ENCODE data around the gene FAN1. TPM values are rescaled to one million over a fixed set of nuclear protein-coding genes. Genes with fewer than 3 reads are reported as not detected.

Gene FAN1
- total and polyA plus RNA-seq, 2 of the 4 experiments (the other 2 are of a cell fraction), result 7.6 to 12.4 TPM

- H2AK9ac ChIP-seq (replicated peaks; ENCODE audit: low read depth, low read length, poor library complexity), result no peak overlapping the region
- no peaks in the 10 kb centered on the region for H3K4me1 ChIP-seq (ENCODE audit: control insufficient read depth, insufficient read depth, low read length)
- intact Hi-C loops (cut with micrococcal nuclease), result no loop called here
- H3K36me3 ChIP-seq (ENCODE audit: control insufficient read depth, insufficient read depth, low read length), result peaks cover 22% of the 10 kb centered on the region
- CTCF ChIA-PET, result no interaction called here
- 67% methylated on average over 1 of the region's 9 CpGs; no CpG with 5 or more reads in 1 of the 2 experiments for WGBS, 2 experiments (ENCODE audit: extremely low coverage in 2 of 2, insufficient read length in 1 of 2)
- H3K9ac ChIP-seq (ENCODE audit: low read depth, low read length), result no peak overlapping the region
- peaks cover 5% of the 10 kb centered on the region; the same call in 1 of the 2 replicates for H3K9me1 ChIP-seq (ENCODE audit: insufficient read depth, low read length)
- H4K20me1 ChIP-seq (ENCODE audit: insufficient read depth, low read length), result no peaks in the 10 kb centered on the region
- H4K91ac ChIP-seq (ENCODE audit: insufficient read depth, low read depth, low read length), result no peak overlapping the region
- no peak overlapping the region for H2BK120ac ChIP-seq (ENCODE audit: low read depth, low read length)
- TF ChIP-seq CEBPB (IDR thresholded peaks at IDR 0.05; ENCODE audit: low read depth, low read length) (no peak), NFE2L2 (IDR thresholded peaks at IDR 0.05; ENCODE audit: low read depth, low read length) (no peak), RAD21 (IDR thresholded peaks at IDR 0.05; ENCODE audit: low read length) (no peak), SMC3 (IDR thresholded peaks at IDR 0.05; ENCODE audit: low read depth, low read length) (no peak), FOS (IDR thresholded peaks at IDR 0.05; ENCODE audit: low read depth, low read length) (no peak), MAFK (IDR thresholded peaks at IDR 0.05; ENCODE audit: low read depth, low read length) (no peak), BHLHE40 (IDR thresholded peaks at IDR 0.05; ENCODE audit: low read depth, low read length) (no peak), POLR2A (IDR thresholded peaks at IDR 0.05; ENCODE audit: low read depth, low read length) (no peak), CTCF (conservative IDR thresholded peaks at IDR 0.05; ENCODE audit: low read depth, low read length) (no peak), RFX5 (IDR thresholded peaks at IDR 0.05; ENCODE audit: low read depth, low read length) (no peak), MXI1 (IDR thresholded peaks at IDR 0.05; ENCODE audit: borderline replicate concordance, low read depth, low read length) (no peak)
- no peak overlapping the region for H3K4me3 ChIP-seq (ENCODE audit: insufficient read depth, low read depth, low read length)
- no peak overlapping the region for H4K5ac ChIP-seq (ENCODE audit: low read depth, low read length)
- ATAC-seq (ENCODE audit: low read depth) (no peak), DNase-seq (no peak)
- no peak overlapping the region for H2BK5ac ChIP-seq (ENCODE audit: low read depth, low read length, poor library complexity, severe bottlenecking)
- H3K79me1 ChIP-seq (ENCODE audit: low read depth in 1 of 2, low read length in 2 of 2), result no peaks in the 10 kb centered on the region; a peak in 1 of 4 replicates
- BruUV-seq (replicated peaks), result no TSS peak
- dilution Hi-C loops (cut with HindIII; ENCODE audit: low sequenced_read_pairs, unreplicated experiment), result no loop called here
- no peak overlapping the region for H2AK5ac ChIP-seq (ENCODE audit: low read depth, low read length)
- no peak overlapping the region for H3K27ac ChIP-seq (ENCODE audit: insufficient read depth, low read length)
- in situ Hi-C loops (cut with MboI; ENCODE audit: low sequenced_read_pairs), result no loop called here
- POLR2A ChIA-PET (ENCODE audit: unreplicated experiment), result no interaction called here
- no peak overlapping the region for H3K4me2 ChIP-seq (ENCODE audit: low read depth, low read length)
- no peaks in the 10 kb centered on the region for H3K9me3 ChIP-seq (ENCODE audit: control insufficient read depth, insufficient read depth, low read length)
- H3K27me3 ChIP-seq (ENCODE audit: control insufficient read depth, insufficient read depth, low read length), result no peaks in the 10 kb centered on the region
- no peak overlapping the region for H3K18ac ChIP-seq (ENCODE audit: low read depth, low read length)
- no peak overlapping the region for H2BK20ac ChIP-seq (ENCODE audit: low read depth, low read length)
- no peak overlapping the region for H3K23ac ChIP-seq (ENCODE audit: low read depth, low read length)
- no peak overlapping the region for H2BK15ac ChIP-seq (ENCODE audit: low read depth, low read length)
- no peak overlapping the region for H2AFZ ChIP-seq (replicated peaks; ENCODE audit: low read length, poor library complexity)
- H3K4ac ChIP-seq (ENCODE audit: low read depth, low read length), result no peak overlapping the region
- no peak overlapping the region for H3K56ac ChIP-seq (ENCODE audit: extremely low read depth, insufficient read depth, low read length)
- no peak overlapping the region for H4K8ac ChIP-seq (ENCODE audit: low read depth in 2 of 2, low read length in 2 of 2)
- H3K14ac ChIP-seq (replicated peaks; ENCODE audit: low read depth, low read length), result no peak overlapping the region
These were observed 10.0 kb downstream of the FAN1 start for GRCh38 chr15:30913761-30914160.
